GM12878 (cell line): Measurements from ENCODE around the gene ABL2. TPM values are rescaled to one million over a fixed set of nuclear protein-coding genes. Genes with fewer than 3 reads are reported as not detected.

ENCODE experiments used
- ATAC-seq: fragments of 200-7000 bp; cut with Tn5 transposase; 3 replicates; pipeline ENCODE4 v1.9.1; 2020; ENCODE audit warnings: mild to moderate bottlenecking, moderate library complexity
- BruUV-seq: library from RNA; stranded (reverse); fragments of 400-500 nt; replicated peaks from 2 replicates; lab custom pipeline; 2021; lab: Mats Ljungman, UMichigan
- CTCF ChIA-PET: fragments of 300-600 bp; sonication (Branson Sonifier 250); formaldehyde crosslinking; extraction: SDS; loops from one replicate; lab custom pipeline; 2021; ENCODE audit warnings: inconsistent platforms; lab: Yijun Ruan, JAX
- POLR2A ChIA-PET: fragments of 350-600 bp; formaldehyde crosslinking; extraction: SDS; loops from one replicate; lab custom pipeline; 2021; ENCODE audit warnings: inconsistent platforms; lab: Charles Lee
- RAD21 ChIA-PET: fragments of 300-600 bp; sonication (Branson Sonifier 250); formaldehyde crosslinking; loops from one replicate; lab custom pipeline; 2023; ENCODE audit warnings: antibody characterized with exemption; ENCODE audit not compliant: unreplicated experiment; lab: Charles Lee
- SMC1A ChIA-PET: fragments of 300-600 bp; sonication (Branson Sonifier 250); formaldehyde crosslinking; loops from one replicate; lab custom pipeline; 2023; ENCODE audit not compliant: unreplicated experiment, uncharacterized antibody; lab: Charles Lee
- DNase-seq: peaks from one replicate; pipeline ENCODE4 v3.0.0-alpha.2; 2011; ENCODE audit warnings: low read depth, low spot score
- FAIRE-seq: peaks from 3 replicates; lab custom pipeline; 2011; peaks lifted over from hg19 to GRCh38; lab: Jason Lieb, UNC
- H2AFZ ChIP-seq: 2 replicates; pipeline ENCODE4 v1.6.0; 2011; ENCODE audit warnings: low read depth, low read length, control low read depth; ENCODE audit not compliant: control insufficient read depth
- H3K27ac ChIP-seq: 2 replicates; pipeline ENCODE4 v1.5.1; 2011; ENCODE audit warnings: control low read depth; ENCODE audit not compliant: control insufficient read depth, insufficient read depth
- H3K27me3 ChIP-seq, 2 experiments: replicated peaks in 1 of 2; 2 replicates each; pipeline versions ENCODE4 v1.6.0 to v1.6.1; 2011; ENCODE audit warnings: low read length in 1 of 2; ENCODE audit not compliant: control insufficient read depth in 2 of 2, insufficient read depth in 2 of 2
- H3K36me3 ChIP-seq, 2 experiments: 2 replicates each; pipeline ENCODE4 v1.5.1; 2011; ENCODE audit warnings: low read length in 1 of 2; ENCODE audit not compliant: control insufficient read depth in 2 of 2, insufficient read depth in 2 of 2
- H3K4me1 ChIP-seq: 2 replicates; pipeline ENCODE4 v1.6.1; 2011; ENCODE audit warnings: mild to moderate bottlenecking, low read length, moderate library complexity, mixed read lengths; ENCODE audit not compliant: control insufficient read depth, insufficient read depth
- H3K4me2 ChIP-seq: 2 replicates; pipeline ENCODE4 v1.6.0; 2011; ENCODE audit warnings: control low read depth; ENCODE audit not compliant: control insufficient read depth, insufficient read depth
- H3K4me3 ChIP-seq: fragments of 200-600 bp; sonication (generic); 2 replicates; pipeline ENCODE4 v1.5.1; 2016
- H3K79me2 ChIP-seq: 2 replicates; pipeline ENCODE4 v1.6.0; 2011; ENCODE audit warnings: low read length; ENCODE audit not compliant: control insufficient read depth, insufficient read depth
- H3K9ac ChIP-seq: 2 replicates; pipeline ENCODE4 v1.8.0; 2011; ENCODE audit warnings: low read length, control low read depth, mixed read lengths; ENCODE audit not compliant: control insufficient read depth, insufficient read depth
- H3K9me3 ChIP-seq: replicated peaks from 3 replicates; pipeline ENCODE4 v1.5.1; 2011; ENCODE audit warnings: mild to moderate bottlenecking, low read length; ENCODE audit not compliant: control insufficient read depth, insufficient read depth
- H4K20me1 ChIP-seq: 2 replicates; pipeline ENCODE4 v1.6.0; 2011; ENCODE audit not compliant: control insufficient read depth, insufficient read depth
- BCL11A ChIP-seq: IDR thresholded peaks from 2 replicates; pipeline ENCODE4 v1.6.1; 2011; ENCODE audit warnings: low read depth, low read length
- IRF3 ChIP-seq: fragments of 450-650 bp; IDR thresholded peaks from 2 replicates; pipeline ENCODE4 v1.6.1; 2014; ENCODE audit warnings: mild to moderate bottlenecking
- IRF4 ChIP-seq: IDR thresholded peaks from 2 replicates; pipeline ENCODE4 v1.6.1; 2011; ENCODE audit warnings: low read depth, low read length
- MLLT1 ChIP-seq: fragments of 450-650 bp; IDR thresholded peaks from 2 replicates; pipeline ENCODE4 v1.6.1; 2016; ENCODE audit warnings: mild to moderate bottlenecking
- PAX5 ChIP-seq: IDR thresholded peaks from 2 replicates; pipeline ENCODE4 v1.6.1; 2011; ENCODE audit warnings: low read depth, low read length, borderline replicate concordance
- RAD51 ChIP-seq: fragments of 450-650 bp; IDR thresholded peaks from 2 replicates; pipeline ENCODE4 v1.6.1; 2016; ENCODE audit warnings: moderate library complexity, mild to moderate bottlenecking, inconsistent platforms
- RELA ChIP-seq: fragments of 450-650 bp; IDR thresholded peaks from 2 replicates; pipeline ENCODE4 v1.8.0; 2014; ENCODE audit warnings: borderline replicate concordance; ENCODE audit not compliant: partially characterized antibody
- ZNF207 ChIP-seq: fragments of 450-650 bp; IDR thresholded peaks from 2 replicates; pipeline ENCODE4 v1.6.1; 2014; ENCODE audit warnings: antibody characterized with exemption, mild to moderate bottlenecking, borderline replicate concordance
- WGBS: methylation state at CpG from one replicate; pipeline ENCODE4 v1.1.6; 2016; ENCODE audit warnings: low lambda C conversion rate; ENCODE audit not compliant: insufficient replicate concordance, insufficient coverage; ENCODE audit errors: missing lambda C conversion rate; 5-methylcytosine and 5-hydroxymethylcytosine counted together
- in situ Hi-C: fragments of 300-500 bp; cut with MboI; formaldehyde crosslinking; loops from 9 replicates; pipeline ENCODE4 v1.14.3; 2018; ENCODE audit warnings: mixed read lengths
- intact Hi-C: fragments of 100-400 bp; cut with micrococcal nuclease; formaldehyde crosslinking; loops from one replicate; pipeline ENCODE4 v1.14.2; 2022; ENCODE audit not compliant: unreplicated experiment
- polyA plus RNA-seq, 11 experiments: library from polyadenylated mRNA; depleted of rRNA in 4 of 11; unstranded in 6 of 11; stranded (reverse) in 5 of 11; fragments of >200 nt; fragmentation: Nextera tagmentation in 4 of 11; fragmentation: Illumina TruSeq in 1 of 11; extraction: Ambion mirVana in 4 of 11; extraction: Trizol in 1 of 11; gene quantifications; 1 replicate in 1 of 11; 2 replicates in 10 of 11; pipeline versions ENCODE4 v1.2.1 to v1.2.3, GENCODE V29; 2011 to 2016; ENCODE audit warnings: inconsistent platforms in 2 of 11, missing spikeins in 2 of 11, low read depth in 1 of 11
- total RNA-seq, 4 experiments: library from RNA; depleted of rRNA in 3 of 4; stranded (reverse); fragments of >200 nt in 3 of 4; fragmentation: Illumina TruSeq in 1 of 4; extraction: Trizol in 1 of 4; gene quantifications; 2 replicates each; pipeline versions ENCODE4 v1.2.1 to v1.2.3, GENCODE V29; 2013 to 2021

Gene ABL2
- total and polyA plus RNA-seq, 10 of the 15 experiments (the other 5 are each of a cell fraction or from before 2014, with no cell fraction given): 0.57 to 9.4 (median 3.6) TPM

- peaks cover 7% of the 10 kb centered on the region for H3K79me2 ChIP-seq
- no peaks in the 10 kb centered on the region for H4K20me1 ChIP-seq
- no peak for FAIRE-seq
- BruUV-seq: no TSS peak
- H3K9ac ChIP-seq: no peak overlapping the region
- CTCF ChIA-PET: interaction anchor here (0.7 to 5.1 kb wide), 5 partner anchors 19 to 738 kb away, joined by 3 to 80 read pairs (median 4); no protein-coding TSS in a partner anchor
- intact Hi-C loops (no loop called here), in situ Hi-C loops (loop anchor here (25.0 kb wide), 1 partner anchor 735 kb away; no protein-coding TSS in a partner anchor)
- POLR2A ChIA-PET: interaction anchor here (0.6 kb wide), 1 partner anchor 10 kb away, joined by 3 read pairs; no protein-coding TSS in a partner anchor
- H3K4me1 ChIP-seq: peaks cover 11% of the 10 kb centered on the region
- H3K4me3 ChIP-seq: no peak overlapping the region
- no peak overlapping the region for H3K4me2 ChIP-seq
- WGBS: 90% methylated on average over 7 of the region's 7 CpGs
- H3K27ac ChIP-seq: no peak overlapping the region
- SMC1A ChIA-PET: interaction anchor here (1.4 kb wide), 1 partner anchor 56 kb away, joined by 4 read pairs; no protein-coding TSS in a partner anchor
- H3K9me3 ChIP-seq: no peaks in the 10 kb centered on the region
- TF ChIP-seq RAD51: no peak
- TF ChIP-seq MLLT1: no peak
- TF ChIP-seq ZNF207: no peak
- TF ChIP-seq PAX5: no peak
- no peak for TF ChIP-seq IRF3
- no peak for TF ChIP-seq IRF4
- TF ChIP-seq RELA: no peak
- TF ChIP-seq BCL11A: no peak
- H3K27me3 ChIP-seq: no peaks in the 10 kb centered on the region
- no peaks in the 10 kb centered on the region; a peak in 1 of 4 replicates for H3K36me3 ChIP-seq
- DNase-seq: no peak
- ATAC-seq: no peak
- H2AFZ ChIP-seq: no peak overlapping the region
- RAD21 ChIA-PET: interaction anchor here (1.1 to 8.3 kb wide), 3 partner anchors 10 to 733 kb away, joined by 3 to 61 read pairs (median 5); no protein-coding TSS in a partner anchor
Observed at GRCh38 chr1:179077396-179077795, 152.1 kb downstream of the ABL2 start.
